GM12878 (cell line): Measurements from ENCODE around the gene APOO. TPM values are rescaled to one million over a fixed set of nuclear protein-coding genes. Genes with fewer than 3 reads are reported as not detected.

Experiments
- ATAC-seq: fragments of 200-7000 bp; cut with Tn5 transposase; 3 replicates; pipeline ENCODE4 v1.9.1; 2020; ENCODE audit warnings: mild to moderate bottlenecking, moderate library complexity
- BruUV-seq: library from RNA; stranded (reverse); fragments of 400-500 nt; replicated peaks from 2 replicates; lab custom pipeline; 2021; lab: Mats Ljungman, UMichigan
- CTCF ChIA-PET: fragments of 300-600 bp; sonication (Branson Sonifier 250); formaldehyde crosslinking; extraction: SDS; loops from one replicate; lab custom pipeline; 2021; ENCODE audit warnings: inconsistent platforms; lab: Yijun Ruan, JAX
- POLR2A ChIA-PET: fragments of 350-600 bp; formaldehyde crosslinking; extraction: SDS; loops from one replicate; lab custom pipeline; 2021; ENCODE audit warnings: inconsistent platforms; lab: Charles Lee
- RAD21 ChIA-PET: fragments of 300-600 bp; sonication (Branson Sonifier 250); formaldehyde crosslinking; loops from one replicate; lab custom pipeline; 2023; ENCODE audit warnings: antibody characterized with exemption; ENCODE audit not compliant: unreplicated experiment; lab: Charles Lee
- SMC1A ChIA-PET: fragments of 300-600 bp; sonication (Branson Sonifier 250); formaldehyde crosslinking; loops from one replicate; lab custom pipeline; 2023; ENCODE audit not compliant: unreplicated experiment, uncharacterized antibody; lab: Charles Lee
- DNase-seq: peaks from one replicate; pipeline ENCODE4 v3.0.0-alpha.2; 2011; ENCODE audit warnings: low read depth, low spot score
- FAIRE-seq: peaks from 3 replicates; lab custom pipeline; 2011; peaks lifted over from hg19 to GRCh38; lab: Jason Lieb, UNC
- H2AFZ ChIP-seq: 2 replicates; pipeline ENCODE4 v1.6.0; 2011; ENCODE audit warnings: low read depth, low read length, control low read depth; ENCODE audit not compliant: control insufficient read depth
- H3K27ac ChIP-seq: 2 replicates; pipeline ENCODE4 v1.5.1; 2011; ENCODE audit warnings: control low read depth; ENCODE audit not compliant: control insufficient read depth, insufficient read depth
- H3K27me3 ChIP-seq, 2 experiments: replicated peaks in 1 of 2; 2 replicates each; pipeline versions ENCODE4 v1.6.0 to v1.6.1; 2011; ENCODE audit warnings: low read length in 1 of 2; ENCODE audit not compliant: control insufficient read depth in 2 of 2, insufficient read depth in 2 of 2
- H3K36me3 ChIP-seq, 2 experiments: 2 replicates each; pipeline ENCODE4 v1.5.1; 2011; ENCODE audit warnings: low read length in 1 of 2; ENCODE audit not compliant: control insufficient read depth in 2 of 2, insufficient read depth in 2 of 2
- H3K4me1 ChIP-seq: 2 replicates; pipeline ENCODE4 v1.6.1; 2011; ENCODE audit warnings: mild to moderate bottlenecking, low read length, moderate library complexity, mixed read lengths; ENCODE audit not compliant: control insufficient read depth, insufficient read depth
- H3K4me2 ChIP-seq: 2 replicates; pipeline ENCODE4 v1.6.0; 2011; ENCODE audit warnings: control low read depth; ENCODE audit not compliant: control insufficient read depth, insufficient read depth
- H3K4me3 ChIP-seq: fragments of 200-600 bp; sonication (generic); 2 replicates; pipeline ENCODE4 v1.5.1; 2016
- H3K79me2 ChIP-seq: 2 replicates; pipeline ENCODE4 v1.6.0; 2011; ENCODE audit warnings: low read length; ENCODE audit not compliant: control insufficient read depth, insufficient read depth
- H3K9ac ChIP-seq: 2 replicates; pipeline ENCODE4 v1.8.0; 2011; ENCODE audit warnings: low read length, control low read depth, mixed read lengths; ENCODE audit not compliant: control insufficient read depth, insufficient read depth
- H3K9me3 ChIP-seq: replicated peaks from 3 replicates; pipeline ENCODE4 v1.5.1; 2011; ENCODE audit warnings: mild to moderate bottlenecking, low read length; ENCODE audit not compliant: control insufficient read depth, insufficient read depth
- H4K20me1 ChIP-seq: 2 replicates; pipeline ENCODE4 v1.6.0; 2011; ENCODE audit not compliant: control insufficient read depth, insufficient read depth
- BHLHE40 ChIP-seq, 2 experiments: fragments of 450-650 bp in 1 of 2; IDR thresholded peaks; 2 replicates each; pipeline ENCODE4 v1.6.1; 2011 to 2017; ENCODE audit warnings: low read depth in 2 of 2, borderline replicate concordance in 1 of 2, improper control_type of control experiment in 1 of 2, low read length in 1 of 2, mild to moderate bottlenecking in 1 of 2
- CEBPZ ChIP-seq: fragments of 150-350 bp; IDR thresholded peaks from 2 replicates; pipeline ENCODE4 v1.6.1; 2016; ENCODE audit warnings: low read depth, low read length
- CREM ChIP-seq: IDR thresholded peaks from 2 replicates; pipeline ENCODE4 v1.6.1; 2014; ENCODE audit warnings: antibody characterized with exemption, low read depth
- EZH2 ChIP-seq: IDR thresholded peaks from 2 replicates; pipeline ENCODE4 v1.6.1; 2012; ENCODE audit warnings: low read depth, mild to moderate bottlenecking, control low read depth, inconsistent platforms, low read length, borderline replicate concordance; ENCODE audit not compliant: control insufficient read depth
- NFXL1 ChIP-seq: fragments of 450-650 bp; IDR thresholded peaks from 2 replicates; pipeline ENCODE4 v1.6.1; 2017; ENCODE audit warnings: antibody characterized with exemption, mild to moderate bottlenecking, borderline replicate concordance
- POLR2AphosphoS5 ChIP-seq: IDR thresholded peaks from 2 replicates; pipeline ENCODE4 v1.6.1; 2011; ENCODE audit warnings: mild to moderate bottlenecking, low read length, inconsistent platforms
- RELB ChIP-seq: fragments of 450-650 bp; IDR thresholded peaks from 2 replicates; pipeline ENCODE4 v1.6.1; 2017; ENCODE audit warnings: low read depth, mild to moderate bottlenecking, moderate library complexity
- USF1 ChIP-seq: IDR thresholded peaks from 2 replicates; pipeline ENCODE4 v1.6.1; 2011; ENCODE audit warnings: borderline replicate concordance, low read depth, mild to moderate bottlenecking, moderate library complexity, mixed read lengths, low read length; ENCODE audit not compliant: insufficient read depth; ENCODE audit errors: extremely low read length
- ZNF687 ChIP-seq: fragments of 450-650 bp; IDR thresholded peaks from 2 replicates; pipeline ENCODE4 v1.6.1; 2017; ENCODE audit warnings: mild to moderate bottlenecking, moderate library complexity
- ZSCAN29 ChIP-seq: fragments of 450-650 bp; IDR thresholded peaks from 2 replicates; pipeline ENCODE4 v1.6.1; 2017; ENCODE audit warnings: mild to moderate bottlenecking, moderate library complexity
- WGBS: methylation state at CpG from one replicate; pipeline ENCODE4 v1.1.6; 2016; ENCODE audit warnings: low lambda C conversion rate; ENCODE audit not compliant: insufficient replicate concordance, insufficient coverage; ENCODE audit errors: missing lambda C conversion rate; 5-methylcytosine and 5-hydroxymethylcytosine counted together
- in situ Hi-C: fragments of 300-500 bp; cut with MboI; formaldehyde crosslinking; loops from 9 replicates; pipeline ENCODE4 v1.14.3; 2018; ENCODE audit warnings: mixed read lengths
- intact Hi-C: fragments of 100-400 bp; cut with micrococcal nuclease; formaldehyde crosslinking; loops from one replicate; pipeline ENCODE4 v1.14.2; 2022; ENCODE audit not compliant: unreplicated experiment
- polyA plus RNA-seq, 11 experiments: library from polyadenylated mRNA; depleted of rRNA in 4 of 11; unstranded in 6 of 11; stranded (reverse) in 5 of 11; fragments of >200 nt; fragmentation: Nextera tagmentation in 4 of 11; fragmentation: Illumina TruSeq in 1 of 11; extraction: Ambion mirVana in 4 of 11; extraction: Trizol in 1 of 11; gene quantifications; 1 replicate in 1 of 11; 2 replicates in 10 of 11; pipeline versions ENCODE4 v1.2.1 to v1.2.3, GENCODE V29; 2011 to 2016; ENCODE audit warnings: inconsistent platforms in 2 of 11, missing spikeins in 2 of 11, low read depth in 1 of 11
- total RNA-seq, 4 experiments: library from RNA; depleted of rRNA in 3 of 4; stranded (reverse); fragments of >200 nt in 3 of 4; fragmentation: Illumina TruSeq in 1 of 4; extraction: Trizol in 1 of 4; gene quantifications; 2 replicates each; pipeline versions ENCODE4 v1.2.1 to v1.2.3, GENCODE V29; 2013 to 2021

APOO gene
- total and polyA plus RNA-seq, 10 of the 15 experiments (the other 5 are each of a cell fraction or from before 2014, with no cell fraction given) = 20.7 to 68.7 (median 35.5) TPM

GRCh38 chrX:23787745-23788118 lies 120.0 kb downstream of the APOO start (continued):
- no peak for TF ChIP-seq CEBPZ
- no peak for TF ChIP-seq RELB

- Histone ChIP-seq H3K9ac (no peak overlapping the region), H2AFZ (no peak overlapping the region), H3K27me3 (no peaks in the 10 kb centered on the region), H3K36me3 (no peaks in the 10 kb centered on the region), H3K9me3 (no peaks in the 10 kb centered on the region; the same call in 2 of the 3 replicates), H3K4me3 (no peak overlapping the region), H3K4me1 (no peaks in the 10 kb centered on the region), H4K20me1 (no peaks in the 10 kb centered on the region), H3K27ac (no peak overlapping the region)
- POLR2A ChIA-PET = interaction anchor here (0.6 to 0.7 kb wide), 2 partner anchors 33 to 1964 kb away, joined by 3 to 4 read pairs; no protein-coding TSS in a partner anchor
- intact Hi-C loops (loop anchor here (10.0 kb wide), 1 partner anchor 268 kb away; the partner anchor contains the start of gene EIF2S3), in situ Hi-C loops (no loop called here)
- CTCF ChIA-PET = no interaction called here
- RAD21 ChIA-PET = no interaction called here
- 66% methylated on average over 11 of the region's 11 CpGs for WGBS
- no peak for FAIRE-seq
- no peak for ATAC-seq
- no TSS peak for BruUV-seq
- TF ChIP-seq CREM (no peak), ZSCAN29 (no peak), ZNF687 (no peak), USF1 (no peak), BHLHE40 (IDR thresholded peaks at IDR 0.05; ENCODE audit: borderline replicate concordance in 1 of 2, low read depth in 2 of 2, low read length in 1 of 2) (no peak), POLR2AphosphoS5 (peak; percentile 69), NFXL1 (no peak), EZH2 (no peak)
- TF ChIP-seq, all 136 proteins: peak for 1
- SMC1A ChIA-PET = interaction anchor here (2.4 kb wide), 1 partner anchor 116 kb away, joined by 9 read pairs; no protein-coding TSS in a partner anchor
- no peak overlapping the region for H3K4me2 ChIP-seq
- peaks cover 9% of the 10 kb centered on the region for H3K79me2 ChIP-seq
- DNase-seq = no peak
These were observed 121.4 kb downstream of the APOO start for GRCh38 chrX:23786268-23786815.
